Mucosa of descending colon (tissue), 3 donors: Measurements from ENCODE around the gene EPB41L4B. TPM values are rescaled to one million over a fixed set of nuclear protein-coding genes. Genes with fewer than 3 reads are reported as not detected.

ENCODE experiments used
- ATAC-seq: fragments of 200-7000 bp; cut with Tn5 transposase; one replicate; pipeline ENCODE4 v1.9.1; 2020; ENCODE audit warnings: mild to moderate bottlenecking, moderate library complexity
- DNase-seq, 3 donors: peaks; one replicate each; pipeline ENCODE4 v3.0.0-alpha.2; 2020
- H3K36me3 ChIP-seq: fragments of 200-600 bp; one replicate; pipeline ENCODE4 v1.8.0; 2021; ENCODE audit warnings: low read depth, mild to moderate bottlenecking
- H3K4me1 ChIP-seq: fragments of 200-600 bp; one replicate; pipeline ENCODE4 v1.8.0; 2021; ENCODE audit warnings: low read depth, mild to moderate bottlenecking
- H3K4me3 ChIP-seq: fragments of 200-600 bp; one replicate; pipeline ENCODE4 v1.8.0; 2021; ENCODE audit warnings: mild to moderate bottlenecking
- H3K9me3 ChIP-seq: fragments of 200-600 bp; one replicate; pipeline ENCODE4 v1.8.0; 2021; ENCODE audit warnings: mild to moderate bottlenecking
- CTCF ChIP-seq: fragments of 200-600 bp; IDR thresholded peaks from one replicate; pipeline ENCODE4 v1.8.0; 2022; ENCODE audit warnings: antibody characterized with exemption, mild to moderate bottlenecking
- intact Hi-C, 2 donors: fragments of 100-400 bp; cut with DNase I in 1 of 2; cut with micrococcal nuclease in 1 of 2; formaldehyde crosslinking; loops; one replicate each; pipeline versions ENCODE4 v1.11.0 to v1.11.1; 2022; cut with DNase I, micrococcal nuclease
- total RNA-seq, 3 donors: library from RNA; stranded (reverse); fragmentation: NEBNext Ultra II Directional in 2 of 3; extraction: Animal tissue kit (Norgen Biotek cat#: 25700) in 2 of 3; gene quantifications; one replicate each; pipeline versions ENCODE4 v1.2.1 to v1.2.4, GENCODE V29; 2021 to 2023
- donor health status: DM: no; HTN: no; CAD: no; lungs with moderate emphysema.
- donor health status: DM: no; HTN: no; CAD: no.
- donor health status: DM: no; HTN: yes; CAD: no.

EPB41L4B gene
- total RNA-seq, 3 donors from 2014 or later: 56.3 to 163 (median 122) TPM

- no peaks in the 10 kb centered on the region for H3K36me3 ChIP-seq
- no peaks in the 10 kb centered on the region for H3K4me1 ChIP-seq
- ATAC-seq (no peak), DNase-seq (no peak)
- no peaks in the 10 kb centered on the region for H3K9me3 ChIP-seq
- intact Hi-C loops: no loop called here
- TF ChIP-seq CTCF: no peak
- no peak overlapping the region for H3K4me3 ChIP-seq
These were observed 122.0 kb downstream of the EPB41L4B start for GRCh38 chr9:109198736-109199382.

- no peak for ATAC-seq
- intact Hi-C loops: no loop called here
- TF ChIP-seq CTCF: no peak
These were observed 126.8 kb downstream of the EPB41L4B start for GRCh38 chr9:109193974-109194556.

GRCh38 chr9:109192732-109193361 lies 128.0 kb downstream of the EPB41L4B start:
- ATAC-seq: peak; percentile 72

More at GRCh38 chr9:109193974-109194556, 126.8 kb downstream of the EPB41L4B start:
- no peaks in the 10 kb centered on the region for H3K36me3 ChIP-seq
- H3K4me1 ChIP-seq: no peaks in the 10 kb centered on the region
- no peak overlapping the region for H3K4me3 ChIP-seq
- no peak for DNase-seq
- no peaks in the 10 kb centered on the region for H3K9me3 ChIP-seq

GRCh38 chr9:109191746-109192145 lies 129.1 kb downstream of the EPB41L4B start:
- Histone ChIP-seq H3K36me3 (no peaks in the 10 kb centered on the region), H3K4me3 (no peak overlapping the region), H3K4me1 (no peaks in the 10 kb centered on the region), H3K9me3 (no peaks in the 10 kb centered on the region)
- DNase-seq (no peak), ATAC-seq (no peak)
- intact Hi-C loops: no loop called here
- TF ChIP-seq CTCF: no peak

More at GRCh38 chr9:109192732-109193361, 128.0 kb downstream of the EPB41L4B start:
- DNase-seq: peak in 2 of 3 donors; percentile 63 to 82
- Histone ChIP-seq H3K9me3 (no peaks in the 10 kb centered on the region), H3K4me1 (no peaks in the 10 kb centered on the region), H3K4me3 (no peak overlapping the region), H3K36me3 (no peaks in the 10 kb centered on the region)
- no peak for TF ChIP-seq CTCF
- intact Hi-C loops: no loop called here

GRCh38 chr9:109190151-109190550 lies 130.7 kb downstream of the EPB41L4B start:
- Histone ChIP-seq H3K4me1 (no peaks in the 10 kb centered on the region), H3K36me3 (no peaks in the 10 kb centered on the region), H3K9me3 (no peaks in the 10 kb centered on the region), H3K4me3 (no peak overlapping the region)
- intact Hi-C loops: no loop called here
- DNase-seq (no peak), ATAC-seq (no peak)
- TF ChIP-seq CTCF: no peak
